ENCODE results near the gene KCNQ5.
"Not testable (repeated sequence)": the region's sequence is repeated elsewhere in the genome, so short reads cannot be mapped to it uniquely, and the experiment has no call there.

KCNQ5 gene

DNA sequence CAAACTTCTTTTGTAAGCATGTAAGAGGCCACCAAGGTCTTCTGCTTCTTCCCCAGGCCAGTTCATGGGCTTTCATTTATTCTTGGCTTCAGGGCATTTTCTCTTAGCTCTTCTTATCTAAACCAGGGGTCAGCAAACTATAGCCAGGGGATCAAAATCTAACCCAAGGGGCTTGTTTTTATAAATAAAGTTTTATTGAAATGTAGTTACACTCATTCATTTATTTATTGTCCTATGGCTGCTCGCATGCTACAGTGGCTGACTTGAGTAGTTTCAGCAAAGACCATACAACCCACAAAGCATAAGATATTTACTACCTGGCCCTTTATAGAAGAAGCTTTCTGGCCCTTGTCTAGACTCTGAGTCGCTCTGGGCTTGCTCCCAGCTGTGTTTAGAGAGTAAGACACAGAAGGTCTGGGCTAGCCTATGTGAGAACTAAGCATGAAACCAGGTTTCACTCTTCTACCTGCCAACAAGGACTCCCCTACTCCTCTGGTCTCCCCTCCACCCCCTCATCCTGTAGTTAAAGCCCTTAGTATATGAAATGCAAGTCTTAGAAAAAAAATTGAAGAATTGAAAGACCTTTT lies 560.2 kb downstream of the KCNQ5 start:
- Histone ChIP-seq H3K27ac (ENCODE audit: low read depth in 2 of 2, low read length in 2 of 2) (no peak overlapping the region), H3K27me3 (ENCODE audit: control insufficient read depth in 2 of 2, insufficient read depth in 2 of 2, low read length in 2 of 2) (no peaks in the 10 kb centered on the region), H3K36me3 (ENCODE audit: control insufficient read depth in 2 of 2, insufficient read depth in 2 of 2, low read length in 2 of 2) (no peaks in the 10 kb centered on the region), H3K4me3 (ENCODE audit: low read length in 2 of 2) (no peak overlapping the region), H3K4me1 (ENCODE audit: control insufficient read depth in 2 of 2, insufficient read depth in 2 of 2, low read length in 2 of 2) (no peaks in the 10 kb centered on the region), H3K9me3 (ENCODE audit: control insufficient read depth in 2 of 2, low read length in 2 of 2) (no peaks in the 10 kb centered on the region), H3K9ac (ENCODE audit: low read depth in 1 of 2, low read length in 2 of 2) (no peak overlapping the region)

DNA sequence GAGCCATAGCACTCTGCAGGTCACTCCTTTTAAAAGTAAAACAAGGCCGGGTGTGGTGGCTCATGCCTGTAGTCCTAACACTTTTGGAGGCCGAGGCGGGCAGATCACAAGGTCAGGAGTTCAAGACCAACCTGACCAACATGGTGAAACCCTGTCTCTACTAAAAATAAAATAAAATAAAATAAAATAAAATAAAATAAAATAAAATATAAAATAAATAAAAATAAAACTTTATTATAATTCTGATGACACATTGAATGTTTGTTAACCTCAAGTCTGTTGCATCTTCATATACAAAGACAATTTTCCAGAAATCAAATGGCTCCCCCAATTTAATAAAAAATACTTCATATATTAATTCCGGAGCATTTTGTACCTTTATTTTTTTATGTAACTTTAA lies 571.4 kb downstream of the KCNQ5 start:
- not testable (repeated sequence) for H3K36me3 ChIP-seq (ENCODE audit: control insufficient read depth in 2 of 2, insufficient read depth in 2 of 2, low read length in 2 of 2); H3K27ac ChIP-seq (ENCODE audit: low read depth in 2 of 2, low read length in 2 of 2); H3K4me3 ChIP-seq (ENCODE audit: low read length in 2 of 2)

DNA sequence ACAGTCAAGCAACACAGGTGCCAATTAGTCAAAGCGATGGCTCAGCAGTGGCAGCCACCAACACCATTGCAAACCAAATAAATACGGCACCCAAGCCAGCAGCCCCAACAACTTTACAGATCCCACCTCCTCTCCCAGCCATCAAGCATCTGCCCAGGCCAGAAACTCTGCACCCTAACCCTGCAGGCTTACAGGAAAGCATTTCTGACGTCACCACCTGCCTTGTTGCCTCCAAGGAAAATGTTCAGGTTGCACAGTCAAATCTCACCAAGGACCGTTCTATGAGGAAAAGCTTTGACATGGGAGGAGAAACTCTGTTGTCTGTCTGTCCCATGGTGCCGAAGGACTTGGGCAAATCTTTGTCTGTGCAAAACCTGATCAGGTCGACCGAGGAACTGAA lies 572.9 kb downstream of the KCNQ5 start:
- no peaks in the 10 kb centered on the region for H3K36me3 ChIP-seq (ENCODE audit: control insufficient read depth in 2 of 2, insufficient read depth in 2 of 2, low read length in 2 of 2)
- H3K9me3 ChIP-seq (ENCODE audit: control insufficient read depth in 2 of 2, low read length in 2 of 2): no peaks in the 10 kb centered on the region
- no peak overlapping the region for H3K4me3 ChIP-seq (ENCODE audit: low read length in 2 of 2)
- no peak overlapping the region for H3K27ac ChIP-seq (ENCODE audit: low read depth in 2 of 2, low read length in 2 of 2)
- no peak overlapping the region for H3K9ac ChIP-seq (ENCODE audit: low read depth in 1 of 2, low read length in 2 of 2)
- no peaks in the 10 kb centered on the region for H3K4me1 ChIP-seq (ENCODE audit: control insufficient read depth in 2 of 2, insufficient read depth in 2 of 2, low read length in 2 of 2)
- no peaks in the 10 kb centered on the region for H3K27me3 ChIP-seq (ENCODE audit: control insufficient read depth in 2 of 2, insufficient read depth in 2 of 2, low read length in 2 of 2)

More for the DNA sequence above, 571.4 kb downstream of the KCNQ5 start:
- H3K9ac ChIP-seq (ENCODE audit: low read depth in 1 of 2, low read length in 2 of 2); H3K27me3 ChIP-seq (ENCODE audit: control insufficient read depth in 2 of 2, insufficient read depth in 2 of 2, low read length in 2 of 2); H3K9me3 ChIP-seq (ENCODE audit: control insufficient read depth in 2 of 2, low read length in 2 of 2); H3K4me1 ChIP-seq (ENCODE audit: control insufficient read depth in 2 of 2, insufficient read depth in 2 of 2, low read length in 2 of 2): not testable (repeated sequence)

DNA sequence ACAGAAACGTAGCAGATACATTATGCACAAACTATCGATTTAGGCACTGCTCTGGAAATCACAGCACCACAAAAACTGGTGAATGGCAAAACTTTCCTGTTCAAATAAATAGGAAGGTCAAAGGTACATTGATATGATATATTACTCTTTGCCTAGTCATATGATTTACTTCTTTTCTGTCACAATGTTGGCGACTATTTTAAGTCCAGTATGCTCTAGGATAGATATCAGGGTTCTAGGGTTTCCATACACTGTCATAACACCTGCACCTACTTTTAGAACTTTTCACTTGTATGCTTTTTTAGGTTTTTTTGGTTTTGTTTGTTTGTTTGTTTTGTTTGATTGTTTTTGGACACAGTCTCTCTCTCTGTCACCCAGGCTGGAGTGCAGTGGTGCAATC lies 578.4 kb downstream of the KCNQ5 start:
- no peak overlapping the region for H3K9ac ChIP-seq (ENCODE audit: low read depth in 1 of 2, low read length in 2 of 2)
- no peak overlapping the region for H3K27ac ChIP-seq (ENCODE audit: low read depth in 2 of 2, low read length in 2 of 2)
- no peaks in the 10 kb centered on the region for H3K27me3 ChIP-seq (ENCODE audit: control insufficient read depth in 2 of 2, insufficient read depth in 2 of 2, low read length in 2 of 2)
- H3K4me1 ChIP-seq (ENCODE audit: control insufficient read depth in 2 of 2, insufficient read depth in 2 of 2, low read length in 2 of 2): no peaks in the 10 kb centered on the region
- no peak overlapping the region for H3K4me3 ChIP-seq (ENCODE audit: low read length in 2 of 2)
- H3K36me3 ChIP-seq (ENCODE audit: control insufficient read depth in 2 of 2, insufficient read depth in 2 of 2, low read length in 2 of 2): no peaks in the 10 kb centered on the region
- H3K9me3 ChIP-seq (ENCODE audit: control insufficient read depth in 2 of 2, low read length in 2 of 2): no peaks in the 10 kb centered on the region

DNA sequence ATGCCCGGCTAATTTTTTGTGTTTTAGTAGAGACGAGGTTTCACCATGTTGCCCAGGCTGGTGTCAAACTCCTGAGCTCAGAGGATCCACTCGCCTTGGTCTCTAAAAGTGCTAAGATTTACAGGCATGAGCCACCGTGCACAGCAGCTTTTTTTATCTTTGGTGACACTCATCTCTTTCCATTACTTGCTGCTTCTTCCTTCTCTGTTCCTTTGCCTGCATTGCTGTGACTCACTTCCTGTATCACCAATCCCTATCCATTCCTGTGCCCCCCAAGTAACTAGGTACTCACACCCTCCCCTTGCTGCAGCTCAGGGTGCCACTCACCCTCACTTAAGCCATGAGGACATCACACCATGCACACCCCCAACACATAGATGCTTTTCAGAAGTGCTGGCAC lies 578.9 kb downstream of the KCNQ5 start:
- H3K36me3 ChIP-seq (ENCODE audit: control insufficient read depth in 2 of 2, insufficient read depth in 2 of 2, low read length in 2 of 2): no peaks in the 10 kb centered on the region

DNA sequence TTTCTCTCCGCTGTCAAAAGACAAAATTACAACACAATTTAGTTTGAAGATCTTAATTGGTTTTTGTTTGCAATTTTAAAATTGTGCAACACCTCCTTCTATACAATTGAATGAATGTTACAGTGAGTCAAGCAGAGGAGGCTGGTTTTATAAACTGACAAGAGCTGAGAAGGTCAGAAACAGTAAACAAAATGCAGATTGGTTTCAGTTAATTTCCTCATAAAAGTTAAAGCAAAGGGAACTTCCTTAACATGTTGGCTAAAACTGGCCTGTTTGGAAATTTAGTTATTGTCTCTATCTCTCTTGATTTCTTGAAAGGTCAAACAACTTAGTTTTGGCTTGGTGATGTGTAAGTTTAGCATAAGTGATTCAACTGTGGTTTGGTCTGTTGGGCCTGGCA lies 581.2 kb downstream of the KCNQ5 start:
- H3K9ac ChIP-seq (ENCODE audit: low read depth in 1 of 2, low read length in 2 of 2): no peak overlapping the region
- no peaks in the 10 kb centered on the region for H3K4me1 ChIP-seq (ENCODE audit: control insufficient read depth in 2 of 2, insufficient read depth in 2 of 2, low read length in 2 of 2)
- no peak overlapping the region for H3K4me3 ChIP-seq (ENCODE audit: low read length in 2 of 2)
- no peaks in the 10 kb centered on the region for H3K27me3 ChIP-seq (ENCODE audit: control insufficient read depth in 2 of 2, insufficient read depth in 2 of 2, low read length in 2 of 2)
- H3K9me3 ChIP-seq (ENCODE audit: control insufficient read depth in 2 of 2, low read length in 2 of 2): no peaks in the 10 kb centered on the region
- H3K27ac ChIP-seq (ENCODE audit: low read depth in 2 of 2, low read length in 2 of 2): no peak overlapping the region
- no peaks in the 10 kb centered on the region for H3K36me3 ChIP-seq (ENCODE audit: control insufficient read depth in 2 of 2, insufficient read depth in 2 of 2, low read length in 2 of 2)

More for the DNA sequence above, 578.9 kb downstream of the KCNQ5 start:
- Histone ChIP-seq H3K4me3 (ENCODE audit: low read length in 2 of 2) (no peak overlapping the region), H3K9me3 (ENCODE audit: control insufficient read depth in 2 of 2, low read length in 2 of 2) (no peaks in the 10 kb centered on the region), H3K4me1 (ENCODE audit: control insufficient read depth in 2 of 2, insufficient read depth in 2 of 2, low read length in 2 of 2) (no peaks in the 10 kb centered on the region), H3K9ac (ENCODE audit: low read depth in 1 of 2, low read length in 2 of 2) (no peak overlapping the region), H3K27ac (ENCODE audit: low read depth in 2 of 2, low read length in 2 of 2) (no peak overlapping the region), H3K27me3 (ENCODE audit: control insufficient read depth in 2 of 2, insufficient read depth in 2 of 2, low read length in 2 of 2) (no peaks in the 10 kb centered on the region)

DNA sequence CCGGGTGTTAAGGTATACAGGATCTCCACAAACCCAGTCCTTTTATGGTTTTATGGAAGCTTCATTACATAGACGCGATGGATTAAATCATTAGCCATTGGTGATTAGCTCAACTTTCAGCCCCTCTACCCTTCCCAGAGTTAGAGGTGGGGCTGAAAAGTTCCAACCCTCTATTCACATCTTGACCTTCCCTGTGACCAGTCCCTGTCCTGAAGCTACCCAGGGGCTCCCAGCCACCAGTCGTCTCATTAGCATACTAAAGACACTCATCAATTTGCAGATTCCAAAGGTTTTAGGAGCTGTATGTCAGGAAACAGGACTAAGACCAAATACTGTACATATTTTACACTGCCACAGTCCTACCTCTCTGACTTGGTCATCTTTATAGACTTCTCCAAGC lies 582.4 kb downstream of the KCNQ5 start:
- no peak overlapping the region for H3K27ac ChIP-seq (ENCODE audit: low read depth in 2 of 2, low read length in 2 of 2)
- H3K4me1 ChIP-seq (ENCODE audit: control insufficient read depth in 2 of 2, insufficient read depth in 2 of 2, low read length in 2 of 2): no peaks in the 10 kb centered on the region
- no peaks in the 10 kb centered on the region for H3K9me3 ChIP-seq (ENCODE audit: control insufficient read depth in 2 of 2, low read length in 2 of 2)
- no peaks in the 10 kb centered on the region for H3K27me3 ChIP-seq (ENCODE audit: control insufficient read depth in 2 of 2, insufficient read depth in 2 of 2, low read length in 2 of 2)
- no peak overlapping the region for H3K4me3 ChIP-seq (ENCODE audit: low read length in 2 of 2)
- no peak overlapping the region for H3K9ac ChIP-seq (ENCODE audit: low read depth in 1 of 2, low read length in 2 of 2)
- no peaks in the 10 kb centered on the region for H3K36me3 ChIP-seq (ENCODE audit: control insufficient read depth in 2 of 2, insufficient read depth in 2 of 2, low read length in 2 of 2)

DNA sequence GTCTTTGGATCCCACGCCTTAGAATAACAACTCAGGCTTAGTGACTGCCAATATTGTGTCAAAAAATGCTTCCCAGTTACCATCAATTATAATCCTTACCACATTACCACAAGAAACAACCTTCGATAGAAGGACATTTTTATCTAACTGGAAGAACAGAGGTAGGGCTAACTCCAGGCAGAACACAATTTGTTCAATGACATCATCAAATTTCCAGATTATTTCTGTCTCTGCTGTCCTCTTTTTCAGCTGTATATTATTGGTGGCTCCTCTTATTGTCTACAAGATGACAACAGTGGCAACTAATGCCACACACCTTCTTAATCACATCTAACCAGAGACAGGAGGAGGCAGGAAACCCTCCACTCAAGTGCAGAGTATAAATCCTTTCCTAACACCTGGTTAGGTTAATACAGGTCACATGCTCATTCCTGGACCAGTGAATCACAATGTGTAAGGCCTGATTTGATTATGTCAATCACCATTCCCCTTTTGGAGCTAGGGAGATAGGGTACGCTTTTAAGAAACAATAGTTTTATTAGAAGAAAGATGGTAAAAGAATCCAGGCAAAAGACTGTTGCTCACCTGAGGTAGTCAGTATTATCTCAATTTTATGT lies 585.5 kb downstream of the KCNQ5 start:
- H3K9me3 ChIP-seq (ENCODE audit: control insufficient read depth in 2 of 2, low read length in 2 of 2): no peaks in the 10 kb centered on the region
- no peak overlapping the region for H3K4me3 ChIP-seq (ENCODE audit: low read length in 2 of 2)
- H3K4me1 ChIP-seq (ENCODE audit: control insufficient read depth in 2 of 2, insufficient read depth in 2 of 2, low read length in 2 of 2): no peaks in the 10 kb centered on the region
- no peaks in the 10 kb centered on the region for H3K36me3 ChIP-seq (ENCODE audit: control insufficient read depth in 2 of 2, insufficient read depth in 2 of 2, low read length in 2 of 2)
- no peak overlapping the region for H3K9ac ChIP-seq (ENCODE audit: low read depth in 1 of 2, low read length in 2 of 2)
- H3K27me3 ChIP-seq (ENCODE audit: control insufficient read depth in 2 of 2, insufficient read depth in 2 of 2, low read length in 2 of 2): no peaks in the 10 kb centered on the region
- no peak overlapping the region for H3K27ac ChIP-seq (ENCODE audit: low read depth in 2 of 2, low read length in 2 of 2)

DNA sequence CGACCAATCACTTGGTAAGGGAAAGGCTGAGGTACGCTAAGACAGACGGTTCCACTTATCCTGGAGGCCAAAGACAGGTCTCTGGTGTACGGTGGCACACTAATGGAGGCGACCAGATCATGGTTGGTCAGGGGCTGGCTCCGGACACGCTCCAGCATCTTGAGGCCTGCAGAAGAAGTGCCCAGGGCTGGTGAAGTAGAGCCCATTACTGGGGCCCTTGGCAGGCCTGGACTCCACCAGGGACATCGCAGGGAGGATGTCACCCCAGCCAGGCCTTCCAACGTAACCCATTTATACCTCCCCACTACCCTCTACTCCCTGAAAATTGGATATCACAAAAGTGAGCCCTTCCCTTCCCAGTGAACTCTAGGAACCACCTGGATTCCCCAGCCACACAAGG lies 587.3 kb downstream of the KCNQ5 start:
- no peaks in the 10 kb centered on the region for H3K9me3 ChIP-seq (ENCODE audit: control insufficient read depth in 2 of 2, low read length in 2 of 2)
- no peak overlapping the region for H3K4me3 ChIP-seq (ENCODE audit: low read length in 2 of 2)
- no peaks in the 10 kb centered on the region for H3K36me3 ChIP-seq (ENCODE audit: control insufficient read depth in 2 of 2, insufficient read depth in 2 of 2, low read length in 2 of 2)
- H3K27me3 ChIP-seq (ENCODE audit: control insufficient read depth in 2 of 2, insufficient read depth in 2 of 2, low read length in 2 of 2): no peaks in the 10 kb centered on the region
- H3K9ac ChIP-seq (ENCODE audit: low read depth in 1 of 2, low read length in 2 of 2): no peak overlapping the region
- H3K4me1 ChIP-seq (ENCODE audit: control insufficient read depth in 2 of 2, insufficient read depth in 2 of 2, low read length in 2 of 2): no peaks in the 10 kb centered on the region
- H3K27ac ChIP-seq (ENCODE audit: low read depth in 2 of 2, low read length in 2 of 2): no peak overlapping the region

DNA sequence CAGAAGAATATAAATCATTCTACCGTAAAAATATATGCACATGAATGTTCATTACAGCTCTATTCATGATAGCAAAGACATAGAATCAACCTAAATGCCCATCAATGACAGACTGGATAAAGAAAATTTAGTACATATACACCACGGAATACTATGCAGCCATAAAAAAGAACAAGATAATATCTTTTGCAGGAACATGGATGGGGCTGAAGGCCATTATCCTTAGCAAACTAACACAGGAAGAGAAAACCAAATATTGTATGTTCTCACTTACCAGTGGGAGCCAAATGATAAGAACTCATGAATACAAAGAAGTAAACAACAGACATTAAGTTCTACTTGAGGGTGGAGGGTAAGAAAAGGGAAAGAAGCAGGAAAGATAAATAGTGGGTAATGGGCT lies 595.0 kb downstream of the KCNQ5 start:
- no peaks in the 10 kb centered on the region for H3K36me3 ChIP-seq (ENCODE audit: control insufficient read depth in 2 of 2, insufficient read depth in 2 of 2, low read length in 2 of 2)
- no peak overlapping the region for H3K27ac ChIP-seq (ENCODE audit: low read depth in 2 of 2, low read length in 2 of 2)
- no peaks in the 10 kb centered on the region for H3K4me1 ChIP-seq (ENCODE audit: control insufficient read depth in 2 of 2, insufficient read depth in 2 of 2, low read length in 2 of 2)
- no peak overlapping the region for H3K4me3 ChIP-seq (ENCODE audit: low read length in 2 of 2)
- H3K9ac ChIP-seq (ENCODE audit: low read depth in 1 of 2, low read length in 2 of 2): no peak overlapping the region
- H3K9me3 ChIP-seq (ENCODE audit: control insufficient read depth in 2 of 2, low read length in 2 of 2): no peaks in the 10 kb centered on the region
- H3K27me3 ChIP-seq (ENCODE audit: control insufficient read depth in 2 of 2, insufficient read depth in 2 of 2, low read length in 2 of 2): no peaks in the 10 kb centered on the region
